Endothelial cell of umbilical vein (primary cell): Measurements from ENCODE around the gene KMT5B. TPM values are rescaled to one million over a fixed set of nuclear protein-coding genes. Genes with fewer than 3 reads are reported as not detected.

Experiments
- BruUV-seq: library from RNA; stranded (reverse); fragments of 400-500 nt; replicated peaks from 2 replicates; lab custom pipeline; 2021; lab: Mats Ljungman, UMichigan
- CTCF ChIA-PET: fragments of 300-600, 350-600 bp; sonication (Branson Sonifier 250); formaldehyde crosslinking; loops from one replicate; lab custom pipeline; 2021; ENCODE audit warnings: antibody characterized with exemption, inconsistent platforms; lab: Charles Lee
- POLR2A ChIA-PET: fragments of 300-600, 350-600 bp; sonication (Branson Sonifier 250); formaldehyde crosslinking; loops from one replicate; lab custom pipeline; 2021; ENCODE audit warnings: antibody characterized with exemption, inconsistent platforms; lab: Charles Lee
- DNase-seq: peaks from one replicate; pipeline ENCODE4 v3.0.0-alpha.2; 2011; ENCODE audit warnings: low read depth, low spot score
- FAIRE-seq: peaks from 2 replicates; lab custom pipeline; 2011; peaks lifted over from hg19 to GRCh38; lab: Jason Lieb, UNC
- H2AFZ ChIP-seq: 2 replicates; pipeline ENCODE4 v1.6.0; 2012; ENCODE audit warnings: low read depth, low read length, control low read depth, inconsistent platforms
- H3K27ac ChIP-seq: 2 replicates; pipeline ENCODE4 v1.5.1; 2011; ENCODE audit warnings: low read depth, mild to moderate bottlenecking, control low read depth, low read length, moderate library complexity; ENCODE audit not compliant: insufficient read depth
- H3K27me3 ChIP-seq, 2 experiments: 2 replicates each; pipeline versions ENCODE4 v1.6.0 to v1.6.1; 2011; ENCODE audit warnings: low read length in 2 of 2, mixed read lengths in 1 of 2; ENCODE audit not compliant: control insufficient read depth in 2 of 2, insufficient read depth in 2 of 2
- H3K36me3 ChIP-seq, 2 experiments: 2 replicates in 1 of 2; 3 replicates in 1 of 2; pipeline ENCODE4 v1.5.1; 2011; ENCODE audit warnings: low read length in 2 of 2, mild to moderate bottlenecking in 1 of 2, moderate library complexity in 1 of 2; ENCODE audit not compliant: control insufficient read depth in 2 of 2, insufficient read depth in 2 of 2; ENCODE audit errors: extremely low read depth in 1 of 2
- H3K4me1 ChIP-seq: 3 replicates; pipeline ENCODE4 v1.5.1; 2011; ENCODE audit warnings: mild to moderate bottlenecking, low read length; ENCODE audit not compliant: control insufficient read depth, insufficient read depth; ENCODE audit errors: extremely low read depth
- H3K4me2 ChIP-seq: 2 replicates; pipeline ENCODE4 v1.6.1; 2011; ENCODE audit warnings: low read length, control low read depth, mixed read lengths; ENCODE audit not compliant: insufficient read depth
- H3K4me3 ChIP-seq, 3 experiments: fragments of 200-600 bp in 1 of 3; sonication (generic), shearing (Covaris generic) in 1 of 3; replicated peaks in 1 of 3; 2 replicates each; pipeline ENCODE4 v1.5.1; 2011 to 2016; ENCODE audit warnings: control low read depth in 3 of 3, low read length in 3 of 3, mild to moderate bottlenecking in 2 of 3, inconsistent platforms in 1 of 3, low read depth in 1 of 3, moderate library complexity in 1 of 3; ENCODE audit not compliant: insufficient read depth in 1 of 3
- H3K79me2 ChIP-seq: 2 replicates; pipeline ENCODE4 v1.6.0; 2012; ENCODE audit warnings: low read length, inconsistent platforms; ENCODE audit not compliant: control insufficient read depth, insufficient read depth
- H3K9ac ChIP-seq: replicated peaks from 2 replicates; pipeline ENCODE3; 2011; ENCODE audit warnings: low read length, control low read depth; ENCODE audit not compliant: insufficient read depth; ENCODE audit errors: extremely low read depth
- H3K9me1 ChIP-seq: replicated peaks from 3 replicates; pipeline ENCODE4 v1.6.0; 2011; ENCODE audit warnings: mild to moderate bottlenecking, low read length; ENCODE audit not compliant: control insufficient read depth, insufficient read depth; ENCODE audit errors: extremely low read depth
- H3K9me3 ChIP-seq: replicated peaks from 2 replicates; pipeline ENCODE4 v1.5.1; 2012; ENCODE audit warnings: low read length, inconsistent platforms; ENCODE audit not compliant: control insufficient read depth, insufficient read depth
- H4K20me1 ChIP-seq: replicated peaks from 2 replicates; pipeline ENCODE3; 2011; ENCODE audit warnings: mild to moderate bottlenecking, low read length; ENCODE audit not compliant: control insufficient read depth, insufficient read depth; ENCODE audit errors: extremely low read depth
- EZH2 ChIP-seq: IDR thresholded peaks from 2 replicates; pipeline ENCODE4 v1.6.1; 2012; ENCODE audit warnings: borderline replicate concordance, low read depth, mild to moderate bottlenecking, moderate library complexity, low read length, inconsistent platforms; ENCODE audit not compliant: severe bottlenecking
- FOS ChIP-seq: IDR thresholded peaks from 2 replicates; pipeline ENCODE4 v1.6.1; 2011; ENCODE audit warnings: mild to moderate bottlenecking, low read length, moderate library complexity, borderline replicate concordance; ENCODE audit not compliant: insufficient read depth
- JUN ChIP-seq: IDR thresholded peaks from 2 replicates; pipeline ENCODE4 v1.6.1; 2011; ENCODE audit warnings: borderline replicate concordance, low read depth; ENCODE audit not compliant: insufficient read length, insufficient read depth
- MYC ChIP-seq: IDR thresholded peaks from one replicate; pipeline ENCODE4 v1.6.1; 2011; ENCODE audit warnings: mild to moderate bottlenecking, low read depth, low read length
- POLR2A ChIP-seq: IDR thresholded peaks from 2 replicates; pipeline ENCODE4 v1.6.1; 2012; ENCODE audit warnings: low read depth, mild to moderate bottlenecking, control low read depth, low read length
- POLR2AphosphoS5 ChIP-seq: IDR thresholded peaks from 2 replicates; pipeline ENCODE4 v1.6.1; 2012; ENCODE audit warnings: low read depth, mild to moderate bottlenecking, control low read depth, low read length, moderate library complexity; ENCODE audit not compliant: insufficient read depth
- dilution Hi-C: fragments of 300-500 bp; cut with MboI; formaldehyde crosslinking; loops from one replicate; pipeline ENCODE4 v1.15.0; 2019; ENCODE audit warnings: low sequenced_read_pairs; ENCODE audit not compliant: extremely low pct_ligation_motif_present
- intact Hi-C: fragments of 100-400 bp; cut with micrococcal nuclease; formaldehyde crosslinking; loops from one replicate; pipeline ENCODE4 v1.10.0; 2022
- polyA plus RNA-seq, 4 experiments: library from polyadenylated mRNA; depleted of rRNA in 3 of 4; stranded (reverse) in 3 of 4; unstranded in 1 of 4; fragments of >200 nt; gene quantifications; 2 replicates each; pipeline versions ENCODE4 v1.2.1 to v1.2.3, GENCODE V29; 2011 to 2012; ENCODE audit warnings: missing spikeins in 1 of 4
- total RNA-seq: library from RNA; stranded (reverse); gene quantifications from 2 replicates; pipeline ENCODE4 v1.2.3, GENCODE V29; 2021
- TF ChIP-seq, protein P1 (sequence below), 2 donors: IDR thresholded peaks; 1 replicate in 1 of 2; 2 replicates in 1 of 2; pipeline ENCODE4 v1.5.1; 2011; ENCODE audit warnings: low read length in 2 of 2, mild to moderate bottlenecking in 2 of 2, moderate library complexity in 2 of 2, control low read depth in 1 of 2, inconsistent platforms in 1 of 2, low read depth in 1 of 2; ENCODE audit not compliant: insufficient read depth in 1 of 2; ENCODE audit errors: extremely low read depth in 1 of 2
- TF ChIP-seq, protein P2 (sequence below): IDR thresholded peaks from 2 replicates; pipeline ENCODE4 v1.6.1; 2011; ENCODE audit not compliant: insufficient read depth, insufficient read length

The KMT5B gene
- total and polyA plus RNA-seq, 2 donors (not counting 3 experiments of a cell fraction or from before 2014, with no cell fraction given) = 10.1 to 36.3 TPM

DNA sequence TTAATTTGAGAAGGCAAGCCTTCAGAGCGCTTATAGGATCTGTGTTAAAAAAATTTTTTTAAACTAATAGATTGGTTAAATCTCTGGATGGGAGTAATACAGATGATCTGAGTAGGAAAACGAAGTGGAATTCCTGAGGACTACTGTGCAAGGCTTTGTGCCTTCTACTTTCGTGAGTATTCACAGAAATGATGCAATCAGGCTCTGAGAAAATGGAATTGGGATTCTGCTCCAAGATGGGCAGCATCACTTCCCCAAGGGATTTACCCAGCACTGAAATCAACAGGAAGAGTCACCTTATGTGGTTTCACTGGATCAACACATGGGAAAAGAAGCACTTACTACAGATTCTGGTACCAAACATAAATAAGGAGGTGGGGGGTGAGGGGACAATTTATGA, 12.5 kb downstream of the KMT5B start:
- no peak for DNase-seq

More for the DNA sequence above, 12.5 kb downstream of the KMT5B start:
- Histone ChIP-seq H3K79me2 (peaks cover 74% of the 10 kb centered on the region), H3K4me1 (no peaks in the 10 kb centered on the region), H2AFZ (no peak overlapping the region), H3K9me3 (no peaks in the 10 kb centered on the region), H3K27ac (no peak overlapping the region), H3K9me1 (no peaks in the 10 kb centered on the region), H3K27me3 (no peaks in the 10 kb centered on the region), H3K4me2 (no peak overlapping the region), H4K20me1 (peaks cover 2% of the 10 kb centered on the region), H3K36me3 (no peaks in the 10 kb centered on the region), H3K4me3 (no peak overlapping the region), H3K9ac (no peak overlapping the region)
- BruUV-seq = no TSS peak
- ChIA-PET POLR2A (no interaction called here), CTCF (no interaction called here)
- dilution Hi-C loops (no loop called here), intact Hi-C loops (no loop called here)
- FAIRE-seq = no peak
- TF ChIP-seq MYC (no peak), JUN (no peak), EZH2 (no peak), FOS (no peak), POLR2AphosphoS5 (no peak), POLR2A (no peak)
- TF ChIP-seq, protein P1, sequence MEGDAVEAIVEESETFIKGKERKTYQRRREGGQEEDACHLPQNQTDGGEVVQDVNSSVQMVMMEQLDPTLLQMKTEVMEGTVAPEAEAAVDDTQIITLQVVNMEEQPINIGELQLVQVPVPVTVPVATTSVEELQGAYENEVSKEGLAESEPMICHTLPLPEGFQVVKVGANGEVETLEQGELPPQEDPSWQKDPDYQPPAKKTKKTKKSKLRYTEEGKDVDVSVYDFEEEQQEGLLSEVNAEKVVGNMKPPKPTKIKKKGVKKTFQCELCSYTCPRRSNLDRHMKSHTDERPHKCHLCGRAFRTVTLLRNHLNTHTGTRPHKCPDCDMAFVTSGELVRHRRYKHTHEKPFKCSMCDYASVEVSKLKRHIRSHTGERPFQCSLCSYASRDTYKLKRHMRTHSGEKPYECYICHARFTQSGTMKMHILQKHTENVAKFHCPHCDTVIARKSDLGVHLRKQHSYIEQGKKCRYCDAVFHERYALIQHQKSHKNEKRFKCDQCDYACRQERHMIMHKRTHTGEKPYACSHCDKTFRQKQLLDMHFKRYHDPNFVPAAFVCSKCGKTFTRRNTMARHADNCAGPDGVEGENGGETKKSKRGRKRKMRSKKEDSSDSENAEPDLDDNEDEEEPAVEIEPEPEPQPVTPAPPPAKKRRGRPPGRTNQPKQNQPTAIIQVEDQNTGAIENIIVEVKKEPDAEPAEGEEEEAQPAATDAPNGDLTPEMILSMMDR (IDR thresholded peaks at IDR 0.05; ENCODE audit: extremely low read depth in 1 of 2, insufficient read depth in 1 of 2, low read depth in 1 of 2, low read length in 2 of 2) = no peak
- TF ChIP-seq, protein P2, sequence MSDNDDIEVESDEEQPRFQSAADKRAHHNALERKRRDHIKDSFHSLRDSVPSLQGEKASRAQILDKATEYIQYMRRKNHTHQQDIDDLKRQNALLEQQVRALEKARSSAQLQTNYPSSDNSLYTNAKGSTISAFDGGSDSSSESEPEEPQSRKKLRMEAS = no peak
